K562 (cell line): ENCODE measurements around the gene LGR6. TPM values are rescaled to one million over a fixed set of nuclear protein-coding genes. Genes with fewer than 3 reads are reported as not detected.

Source experiments
- polyA plus RNA-seq, 8 experiments: library from polyadenylated mRNA; depleted of rRNA in 4 of 8; stranded (reverse) in 5 of 8; unstranded in 3 of 8; fragments of >200 nt; fragmentation: Nextera tagmentation in 2 of 8; fragmentation: Illumina TruSeq in 1 of 8; extraction: Ambion mirVana in 2 of 8; extraction: Trizol in 1 of 8; gene quantifications; 2 replicates each; pipeline versions ENCODE4 v1.2.1 to v1.2.3, GENCODE V29; 2011 to 2014; ENCODE audit warnings: inconsistent platforms in 1 of 8, missing spikeins in 1 of 8
- total RNA-seq, 7 experiments: library from RNA; depleted of rRNA in 6 of 7; stranded (reverse); fragments of >200 nt in 6 of 7; fragmentation: Illumina TruSeq in 2 of 7; extraction: Trizol in 2 of 7; gene quantifications; 2 replicates each; pipeline versions ENCODE4 v1.2.1 to v1.2.3, GENCODE V29; 2011 to 2021; ENCODE audit warnings: low replicate concordance in 1 of 7
- TF ChIP-seq, protein P1 (sequence below): fragments of 450-650 bp; IDR thresholded peaks from 2 replicates; pipeline ENCODE4 v1.6.1; 2016; ENCODE audit warnings: mild to moderate bottlenecking, moderate library complexity

Gene LGR6
- total and polyA plus RNA-seq, 9 of the 15 experiments (the other 6 are each of a cell fraction or from before 2014, with no cell fraction given): 0.01 to 0.54 (median 0.17) TPM; not detected in 1

DNA sequence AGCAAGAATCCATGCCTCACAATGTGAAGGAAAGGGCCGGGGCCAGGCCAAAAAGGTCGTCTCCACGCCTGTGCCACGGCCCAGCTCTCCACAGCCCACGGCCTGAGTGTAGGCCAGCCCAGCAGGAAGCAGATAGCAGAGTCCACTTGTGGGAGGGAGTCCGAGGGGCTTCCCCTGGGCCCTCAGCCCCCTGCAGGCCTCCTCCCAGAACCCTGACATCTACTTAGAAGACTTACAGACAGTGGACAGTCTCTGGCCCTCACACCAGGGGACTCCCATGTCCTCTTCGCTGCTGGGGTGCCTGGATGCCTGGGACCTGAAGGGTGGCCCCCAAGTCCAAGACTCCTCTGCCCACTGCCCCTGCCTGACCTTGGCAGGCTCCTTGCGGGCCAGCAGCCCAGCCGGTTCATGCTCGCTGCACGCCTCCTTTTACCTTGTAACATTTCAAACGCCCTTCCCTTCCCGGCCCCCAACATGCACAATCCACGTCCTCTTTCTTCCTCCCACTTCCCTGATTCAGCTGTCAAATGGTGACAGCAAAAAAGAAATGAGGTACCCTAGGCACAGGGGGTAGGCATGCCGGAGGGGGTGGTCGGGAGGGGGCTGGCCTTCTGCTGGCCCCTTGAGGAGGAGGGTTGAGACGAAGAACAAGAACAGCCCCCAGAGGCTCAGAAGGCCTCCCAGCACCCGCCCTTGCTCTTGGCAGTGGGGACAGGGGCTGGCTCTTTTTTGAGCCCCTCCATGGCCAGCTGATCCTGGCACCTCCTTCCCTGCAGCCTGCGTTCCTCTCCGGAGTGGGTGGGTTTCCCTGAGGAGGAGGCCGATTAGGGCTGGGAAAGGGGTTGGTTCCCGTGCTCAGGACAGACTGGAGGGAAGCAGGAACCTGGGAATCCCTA is 32.2 kb upstream of the LGR6 start (continued):
- TF ChIP-seq, protein P1, sequence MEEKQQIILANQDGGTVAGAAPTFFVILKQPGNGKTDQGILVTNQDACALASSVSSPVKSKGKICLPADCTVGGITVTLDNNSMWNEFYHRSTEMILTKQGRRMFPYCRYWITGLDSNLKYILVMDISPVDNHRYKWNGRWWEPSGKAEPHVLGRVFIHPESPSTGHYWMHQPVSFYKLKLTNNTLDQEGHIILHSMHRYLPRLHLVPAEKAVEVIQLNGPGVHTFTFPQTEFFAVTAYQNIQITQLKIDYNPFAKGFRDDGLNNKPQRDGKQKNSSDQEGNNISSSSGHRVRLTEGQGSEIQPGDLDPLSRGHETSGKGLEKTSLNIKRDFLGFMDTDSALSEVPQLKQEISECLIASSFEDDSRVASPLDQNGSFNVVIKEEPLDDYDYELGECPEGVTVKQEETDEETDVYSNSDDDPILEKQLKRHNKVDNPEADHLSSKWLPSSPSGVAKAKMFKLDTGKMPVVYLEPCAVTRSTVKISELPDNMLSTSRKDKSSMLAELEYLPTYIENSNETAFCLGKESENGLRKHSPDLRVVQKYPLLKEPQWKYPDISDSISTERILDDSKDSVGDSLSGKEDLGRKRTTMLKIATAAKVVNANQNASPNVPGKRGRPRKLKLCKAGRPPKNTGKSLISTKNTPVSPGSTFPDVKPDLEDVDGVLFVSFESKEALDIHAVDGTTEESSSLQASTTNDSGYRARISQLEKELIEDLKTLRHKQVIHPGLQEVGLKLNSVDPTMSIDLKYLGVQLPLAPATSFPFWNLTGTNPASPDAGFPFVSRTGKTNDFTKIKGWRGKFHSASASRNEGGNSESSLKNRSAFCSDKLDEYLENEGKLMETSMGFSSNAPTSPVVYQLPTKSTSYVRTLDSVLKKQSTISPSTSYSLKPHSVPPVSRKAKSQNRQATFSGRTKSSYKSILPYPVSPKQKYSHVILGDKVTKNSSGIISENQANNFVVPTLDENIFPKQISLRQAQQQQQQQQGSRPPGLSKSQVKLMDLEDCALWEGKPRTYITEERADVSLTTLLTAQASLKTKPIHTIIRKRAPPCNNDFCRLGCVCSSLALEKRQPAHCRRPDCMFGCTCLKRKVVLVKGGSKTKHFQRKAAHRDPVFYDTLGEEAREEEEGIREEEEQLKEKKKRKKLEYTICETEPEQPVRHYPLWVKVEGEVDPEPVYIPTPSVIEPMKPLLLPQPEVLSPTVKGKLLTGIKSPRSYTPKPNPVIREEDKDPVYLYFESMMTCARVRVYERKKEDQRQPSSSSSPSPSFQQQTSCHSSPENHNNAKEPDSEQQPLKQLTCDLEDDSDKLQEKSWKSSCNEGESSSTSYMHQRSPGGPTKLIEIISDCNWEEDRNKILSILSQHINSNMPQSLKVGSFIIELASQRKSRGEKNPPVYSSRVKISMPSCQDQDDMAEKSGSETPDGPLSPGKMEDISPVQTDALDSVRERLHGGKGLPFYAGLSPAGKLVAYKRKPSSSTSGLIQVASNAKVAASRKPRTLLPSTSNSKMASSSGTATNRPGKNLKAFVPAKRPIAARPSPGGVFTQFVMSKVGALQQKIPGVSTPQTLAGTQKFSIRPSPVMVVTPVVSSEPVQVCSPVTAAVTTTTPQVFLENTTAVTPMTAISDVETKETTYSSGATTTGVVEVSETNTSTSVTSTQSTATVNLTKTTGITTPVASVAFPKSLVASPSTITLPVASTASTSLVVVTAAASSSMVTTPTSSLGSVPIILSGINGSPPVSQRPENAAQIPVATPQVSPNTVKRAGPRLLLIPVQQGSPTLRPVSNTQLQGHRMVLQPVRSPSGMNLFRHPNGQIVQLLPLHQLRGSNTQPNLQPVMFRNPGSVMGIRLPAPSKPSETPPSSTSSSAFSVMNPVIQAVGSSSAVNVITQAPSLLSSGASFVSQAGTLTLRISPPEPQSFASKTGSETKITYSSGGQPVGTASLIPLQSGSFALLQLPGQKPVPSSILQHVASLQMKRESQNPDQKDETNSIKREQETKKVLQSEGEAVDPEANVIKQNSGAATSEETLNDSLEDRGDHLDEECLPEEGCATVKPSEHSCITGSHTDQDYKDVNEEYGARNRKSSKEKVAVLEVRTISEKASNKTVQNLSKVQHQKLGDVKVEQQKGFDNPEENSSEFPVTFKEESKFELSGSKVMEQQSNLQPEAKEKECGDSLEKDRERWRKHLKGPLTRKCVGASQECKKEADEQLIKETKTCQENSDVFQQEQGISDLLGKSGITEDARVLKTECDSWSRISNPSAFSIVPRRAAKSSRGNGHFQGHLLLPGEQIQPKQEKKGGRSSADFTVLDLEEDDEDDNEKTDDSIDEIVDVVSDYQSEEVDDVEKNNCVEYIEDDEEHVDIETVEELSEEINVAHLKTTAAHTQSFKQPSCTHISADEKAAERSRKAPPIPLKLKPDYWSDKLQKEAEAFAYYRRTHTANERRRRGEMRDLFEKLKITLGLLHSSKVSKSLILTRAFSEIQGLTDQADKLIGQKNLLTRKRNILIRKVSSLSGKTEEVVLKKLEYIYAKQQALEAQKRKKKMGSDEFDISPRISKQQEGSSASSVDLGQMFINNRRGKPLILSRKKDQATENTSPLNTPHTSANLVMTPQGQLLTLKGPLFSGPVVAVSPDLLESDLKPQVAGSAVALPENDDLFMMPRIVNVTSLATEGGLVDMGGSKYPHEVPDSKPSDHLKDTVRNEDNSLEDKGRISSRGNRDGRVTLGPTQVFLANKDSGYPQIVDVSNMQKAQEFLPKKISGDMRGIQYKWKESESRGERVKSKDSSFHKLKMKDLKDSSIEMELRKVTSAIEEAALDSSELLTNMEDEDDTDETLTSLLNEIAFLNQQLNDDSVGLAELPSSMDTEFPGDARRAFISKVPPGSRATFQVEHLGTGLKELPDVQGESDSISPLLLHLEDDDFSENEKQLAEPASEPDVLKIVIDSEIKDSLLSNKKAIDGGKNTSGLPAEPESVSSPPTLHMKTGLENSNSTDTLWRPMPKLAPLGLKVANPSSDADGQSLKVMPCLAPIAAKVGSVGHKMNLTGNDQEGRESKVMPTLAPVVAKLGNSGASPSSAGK: peak; percentile 41; the same call in 1 of the 2 replicates
